NCI-H82 treated with DMSO at 0.1 percent for 48 hours (cell line): ENCODE data around the gene MRPL32.

Experiments
- DNase-seq: peaks from one replicate; lab custom pipeline; 2025; ENCODE audit not compliant: unreplicated experiment; lab: John Stamatoyannopoulos, UW

Gene MRPL32

GRCh38 chr7:42964849-42965805, 33.0 kb downstream of the MRPL32 start:
- DNase-seq, result no peak

GRCh38 chr7:42967391-42967790, 35.2 kb downstream of the MRPL32 start:
- no peak for DNase-seq

- no peak for DNase-seq
Observed at GRCh38 chr7:42972699-42973500, 40.7 kb downstream of the MRPL32 start.

- no peak for DNase-seq
Observed at GRCh38 chr7:42976371-42976770, 44.2 kb downstream of the MRPL32 start.

GRCh38 chr7:42978496-42978895, 46.3 kb downstream of the MRPL32 start:
- DNase-seq, result no peak

GRCh38 chr7:42980084-42980483, 47.9 kb downstream of the MRPL32 start:
- no peak for DNase-seq

GRCh38 chr7:42980514-42980913, 48.3 kb downstream of the MRPL32 start:
- no peak for DNase-seq

- DNase-seq, result no peak
Observed at GRCh38 chr7:42981601-42982000, 49.4 kb downstream of the MRPL32 start.

- no peak for DNase-seq
Observed at GRCh38 chr7:42982604-42983115, 50.5 kb downstream of the MRPL32 start.

- no peak for DNase-seq
Observed at GRCh38 chr7:42984137-42984536, 52.0 kb downstream of the MRPL32 start.

- DNase-seq, result no peak
Observed at GRCh38 chr7:42986213-42986612, 54.0 kb downstream of the MRPL32 start.

- no peak for DNase-seq
Observed at GRCh38 chr7:42986781-42987248, 54.6 kb downstream of the MRPL32 start.
